Activated CD8-positive, alpha-beta T cell treated with anti-CD3 and anti-CD28 coated beads for 36 hours (primary cell): Measurements from ENCODE around the gene PLEKHA7. TPM values are rescaled to one million over a fixed set of nuclear protein-coding genes. Genes with fewer than 3 reads are reported as not detected.

Experiments used
- ATAC-seq: fragments of 200-7000 bp; cut with Tn5 transposase; one replicate; pipeline ENCODE4 v1.10.0; 2021; ENCODE audit warnings: mild to moderate bottlenecking, moderate library complexity
- CTCF ChIA-PET: fragments of 350-600 bp; sonication (Branson Sonifier 250); formaldehyde crosslinking; loops from one replicate; lab custom pipeline; 2021; ENCODE audit warnings: antibody characterized with exemption; lab: Charles Lee
- POLR2A ChIA-PET: fragments of 350-600 bp; sonication (Branson Sonifier 250); formaldehyde crosslinking; loops from one replicate; lab custom pipeline; 2021; ENCODE audit warnings: antibody characterized with exemption; lab: Charles Lee
- DNase-seq: peaks from one replicate; pipeline ENCODE4 v3.0.0-alpha.2; 2020
- H3K27ac Mint-ChIP-seq: one replicate; pipeline ENCODE4 v1.8.0; 2021; ENCODE audit warnings: mild to moderate bottlenecking, mixed read lengths
- H3K27me3 Mint-ChIP-seq: one replicate; pipeline ENCODE4 v1.8.0; 2021; ENCODE audit warnings: mixed read lengths
- H3K36me3 Mint-ChIP-seq: one replicate; pipeline ENCODE4 v1.8.0; 2021; ENCODE audit warnings: low read depth, mixed read lengths
- H3K4me1 Mint-ChIP-seq: one replicate; pipeline ENCODE4 v1.8.0; 2021; ENCODE audit warnings: low read depth, mixed read lengths
- H3K4me3 Mint-ChIP-seq: one replicate; pipeline ENCODE4 v1.8.0; 2021; ENCODE audit warnings: mild to moderate bottlenecking, moderate library complexity, mixed read lengths
- H3K9me3 Mint-ChIP-seq: one replicate; pipeline ENCODE4 v1.8.0; 2021; ENCODE audit warnings: mixed read lengths
- CTCF ChIP-seq: fragments of 200-600 bp; IDR thresholded peaks from one replicate; pipeline ENCODE4 v1.8.0; 2022; ENCODE audit warnings: antibody characterized with exemption, mild to moderate bottlenecking
- intact Hi-C: fragments of 100-400 bp; cut with micrococcal nuclease; formaldehyde crosslinking; loops from one replicate; pipeline ENCODE4 v1.10.0; 2022
- total RNA-seq, 2 experiments: library from RNA; stranded (reverse); gene quantifications; one replicate each; pipeline ENCODE4 v1.2.3, GENCODE V29; 2021

Gene PLEKHA7
- total RNA-seq, 2 experiments from 2014 or later, result 6.0 to 6.6 TPM

DNA sequence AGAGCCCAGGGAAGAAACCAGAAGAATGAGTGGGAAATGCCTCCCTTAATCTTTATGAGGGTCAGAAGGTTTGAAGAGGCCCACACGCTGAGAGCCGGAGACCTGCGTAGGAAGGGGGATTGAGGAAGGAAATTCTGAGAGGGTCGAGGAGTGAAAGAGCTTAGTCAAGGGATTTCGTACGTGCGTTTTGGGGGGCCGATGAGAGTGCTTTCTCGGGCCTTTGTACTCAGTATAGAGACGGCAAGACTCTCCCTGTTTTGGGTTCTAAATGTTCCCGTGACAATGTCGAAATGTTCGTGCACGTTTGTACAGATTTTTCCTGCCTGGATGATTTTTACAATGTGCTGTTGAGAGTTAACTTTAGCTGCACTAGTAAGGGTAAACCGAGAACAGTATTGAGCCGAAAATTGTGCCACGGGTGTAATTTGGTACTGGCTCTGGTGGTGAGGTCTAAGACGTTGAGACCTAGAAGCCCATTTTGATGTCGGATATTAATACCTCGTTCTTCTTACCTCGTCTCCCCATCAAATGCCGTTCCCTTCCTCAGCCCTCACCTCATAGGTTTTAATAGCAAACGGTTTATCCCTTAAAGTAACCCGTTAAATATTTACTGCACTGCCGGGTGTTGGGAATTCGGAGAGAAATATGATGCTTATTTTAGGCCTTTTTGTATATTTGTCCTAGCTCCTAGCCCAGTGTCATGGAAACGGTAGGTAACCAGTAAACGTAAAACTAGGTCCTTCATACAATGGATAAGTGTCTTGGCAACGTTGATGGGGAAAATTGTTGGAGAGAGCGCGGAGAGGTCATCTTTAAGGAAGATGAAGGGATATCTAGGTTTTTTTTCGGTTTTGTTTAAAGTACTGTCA is 275.0 kb downstream of the PLEKHA7 start:
- POLR2A ChIA-PET, result interaction anchor here (2.2 to 2.5 kb wide), 2 partner anchors 11 to 13 kb away, joined by 8 to 22 read pairs; no protein-coding TSS in a partner anchor
- intact Hi-C loops, result no loop called here
- CTCF ChIA-PET, result interaction anchor here (1.7 kb wide), 1 partner anchor 11 kb away, joined by 5 read pairs; no protein-coding TSS in a partner anchor
- no peak for TF ChIP-seq CTCF
- ATAC-seq (peak; percentile 16), DNase-seq (peak; percentile 53)
- Mint-ChIP-seq H3K9me3 (no peaks in the 10 kb centered on the region), H3K36me3 (peaks cover 16% of the 10 kb centered on the region), H3K27ac (no peak overlapping the region), H3K27me3 (no peaks in the 10 kb centered on the region), H3K4me3 (no peak overlapping the region), H3K4me1 (peaks cover 32% of the 10 kb centered on the region)

DNA sequence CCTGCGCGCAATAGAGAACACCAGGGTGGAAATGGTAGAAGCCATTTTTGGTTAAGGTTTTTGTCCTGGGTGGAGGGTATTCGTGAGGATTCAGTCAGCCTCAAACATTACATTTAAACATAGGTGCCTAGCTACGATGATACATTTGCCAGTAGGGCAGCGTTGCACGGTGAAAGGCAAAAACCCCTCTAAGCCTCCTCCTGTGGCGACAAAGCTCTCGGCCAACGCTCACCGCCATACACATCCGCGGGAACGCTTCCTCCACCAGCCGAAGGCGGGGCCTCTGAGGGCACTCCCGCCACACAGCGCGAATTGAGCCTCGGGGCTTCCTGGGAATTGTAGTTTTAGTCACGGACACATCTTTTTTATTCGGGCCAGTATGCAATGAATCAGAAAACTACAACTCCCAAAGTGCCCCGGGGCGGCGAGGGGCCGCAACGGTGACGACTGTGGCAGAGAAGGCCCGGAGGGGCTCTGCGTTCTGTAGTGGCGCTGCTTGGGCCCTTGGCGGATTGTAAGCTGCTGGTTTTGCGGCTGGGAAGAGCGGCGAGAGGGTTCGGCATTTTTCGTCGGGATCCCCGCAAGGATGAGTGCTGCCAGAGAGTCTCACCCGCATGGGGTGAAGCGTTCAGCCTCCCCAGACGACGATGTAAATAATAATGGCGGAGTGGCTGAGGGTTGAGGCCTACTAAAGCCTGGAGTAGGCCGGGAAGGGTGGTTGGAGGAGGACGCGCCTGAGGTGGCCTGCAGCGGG is 275.8 kb downstream of the PLEKHA7 start, which contains the start of gene C11orf58:
TSS of gene C11orf58 (plus strand) at position 455 of the 754 bp plus-strand sequence. CDS start at position 587, 132 bp downstream.
- POLR2A ChIA-PET, result interaction anchor here (0.5 to 2.5 kb wide), 8 partner anchors 9 to 1976 kb away, joined by 3 to 22 read pairs (median 4); no protein-coding TSS in a partner anchor
- Mint-ChIP-seq H3K9me3 (no peaks in the 10 kb centered on the region), H3K36me3 (peaks cover 12% of the 10 kb centered on the region), H3K27me3 (no peaks in the 10 kb centered on the region), H3K4me1 (peaks cover 28% of the 10 kb centered on the region), H3K27ac (peak within 1 kb of the TSS; percentile 89), H3K4me3 (no peak within 1 kb of the TSS)
- peak; percentile 98 for DNase-seq
- CTCF ChIA-PET, result interaction anchor here (0.7 to 1.7 kb wide), 4 partner anchors 12 to 1732 kb away, joined by 3 to 5 read pairs (median 4); no protein-coding TSS in a partner anchor
- intact Hi-C loops, result no loop called here
- ATAC-seq, result peak; percentile 97
- TF ChIP-seq CTCF, result no peak

GRCh38 chr11:16737818-16738192 is 276.4 kb downstream of the PLEKHA7 start:
- intact Hi-C loops, result no loop called here
- POLR2A ChIA-PET, result interaction anchor here (0.5 to 2.5 kb wide), 9 partner anchors 8 to 340 kb away, joined by 3 to 22 read pairs (median 4); no protein-coding TSS in a partner anchor
- no peak overlapping the region for H3K4me3 Mint-ChIP-seq
- H3K9me3 Mint-ChIP-seq, result peaks cover under 1% of the 10 kb centered on the region
- peaks cover 24% of the 10 kb centered on the region for H3K4me1 Mint-ChIP-seq
- TF ChIP-seq CTCF, result no peak
- H3K27ac Mint-ChIP-seq, result peak overlapping the region; percentile 89
- CTCF ChIA-PET, result interaction anchor here (0.7 to 1.4 kb wide), 3 partner anchors 49 to 1731 kb away, joined by 3 to 5 read pairs (median 4); no protein-coding TSS in a partner anchor
- no peak for DNase-seq
- H3K27me3 Mint-ChIP-seq, result no peaks in the 10 kb centered on the region
- ATAC-seq, result peak; percentile 3
- H3K36me3 Mint-ChIP-seq, result peaks cover 8% of the 10 kb centered on the region

Other genes with a start within 250 kb of the PLEKHA7 start
- gene RPS13, start 63.3 kb upstream of the PLEKHA7 start, total RNA-seq, result 1,000 to 10,000 TPM; 1,728 to 1,739 TPM
- gene PIK3C2A, start 193.6 kb upstream of the PLEKHA7 start, total RNA-seq, result 10 to 100 TPM; 24.1 to 29.3 TPM